ENCODE data around the gene UGT3A2. TPM values are rescaled to one million over a fixed set of nuclear protein-coding genes. Genes with fewer than 3 reads are reported as not detected.
"Not testable (repeated sequence)": the region's sequence is repeated elsewhere in the genome, so short reads cannot be mapped to it uniquely, and the experiment has no call there.

Gene UGT3A2
- total RNA-seq, 1 experiment from 2014 or later, result 13.7 TPM

- not testable (repeated sequence) for H3K27me3 Mint-ChIP-seq (ENCODE audit: low read depth); H3K4me1 ChIP-seq (ENCODE audit: insufficient read depth, low read length); H2BK20ac ChIP-seq (ENCODE audit: low read depth, low read length, poor library complexity, severe bottlenecking); H2AFZ ChIP-seq (ENCODE audit: low read length); H4K91ac ChIP-seq (ENCODE audit: insufficient read length, low read depth, low read length); H4K5ac ChIP-seq (ENCODE audit: insufficient read length, low read depth, low read length); H2BK12ac ChIP-seq (ENCODE audit: insufficient read length, low read depth, low read length); H2BK120ac ChIP-seq (ENCODE audit: low read depth, low read length, poor library complexity, severe bottlenecking); H3K4ac ChIP-seq (ENCODE audit: low read depth, low read length); H3K18ac ChIP-seq (ENCODE audit: insufficient read length, low read depth, low read length); H3K27me3 ChIP-seq (ENCODE audit: insufficient read depth, low read length); H3K23me2 ChIP-seq (ENCODE audit: insufficient read length, low read depth, low read length, poor library complexity, severe bottlenecking); H3K79me1 ChIP-seq (ENCODE audit: insufficient read depth, low read depth, low read length, poor library complexity, severe bottlenecking); H3K79me2 ChIP-seq (ENCODE audit: insufficient read depth, low read length); H4K8ac ChIP-seq (replicated peaks; ENCODE audit: insufficient read length, low read depth, low read length); H3K27ac Mint-ChIP-seq; H3T11ph ChIP-seq (ENCODE audit: low read length); DNase-seq; H3K4me1 Mint-ChIP-seq; H3K23ac ChIP-seq (ENCODE audit: insufficient read length, low read depth, low read length); H4K20me1 ChIP-seq (ENCODE audit: control insufficient read depth, insufficient read depth, insufficient read length); H2AK5ac ChIP-seq (ENCODE audit: insufficient read length, low read length); H3K4me2 ChIP-seq (ENCODE audit: insufficient read depth, insufficient read length, low read length); H3K14ac ChIP-seq (ENCODE audit: insufficient read depth, low read length); H2BK5ac ChIP-seq (ENCODE audit: insufficient read length, low read length); H3K4me3 Mint-ChIP-seq; H3K27ac ChIP-seq (ENCODE audit: insufficient read length, low read depth, low read length); H3K56ac ChIP-seq (ENCODE audit: insufficient read length, low read depth, low read length); H3K9ac ChIP-seq (ENCODE audit: extremely low read depth, insufficient read length, low read length); H2BK15ac ChIP-seq (ENCODE audit: low read depth, low read length)
- Mint-ChIP-seq H3K36me3 (ENCODE audit: insufficient read depth in 1 of 3, low read depth in 3 of 3) (peaks cover 3 to 15% (median 9%) of the 10 kb centered on the region in 3 experiments; a peak in 4 of 7 replicates), H3K9me3 (peaks cover 51 to 54% of the 10 kb centered on the region in 2 experiments)
- WGBS (ENCODE audit: extremely low coverage, insufficient read length, low lambda C conversion rate), result no CpG with 5 or more reads among the region's 5 CpGs
- H3K9me3 ChIP-seq (ENCODE audit: control insufficient read depth, low read depth, low read length), result peaks cover 12% of the 10 kb centered on the region
Measured at GRCh38 chr5:36019584-36019983, 47.1 kb downstream of the UGT3A2 start.

All from H9 (cell line).